NCI-H345 (cell line): ENCODE measurements around the gene VWA5B2.
A peak's percentile ranks its signal among the peaks of the same experiment; 100 is the strongest.
"Not testable (repeated sequence)": the region's sequence is repeated elsewhere in the genome, so short reads cannot be mapped to it uniquely, and the experiment has no call there.

ENCODE experiments used
- DNase-seq: peaks from one replicate; lab custom pipeline; 2025; lab: John Stamatoyannopoulos, UW

VWA5B2 gene

DNA sequence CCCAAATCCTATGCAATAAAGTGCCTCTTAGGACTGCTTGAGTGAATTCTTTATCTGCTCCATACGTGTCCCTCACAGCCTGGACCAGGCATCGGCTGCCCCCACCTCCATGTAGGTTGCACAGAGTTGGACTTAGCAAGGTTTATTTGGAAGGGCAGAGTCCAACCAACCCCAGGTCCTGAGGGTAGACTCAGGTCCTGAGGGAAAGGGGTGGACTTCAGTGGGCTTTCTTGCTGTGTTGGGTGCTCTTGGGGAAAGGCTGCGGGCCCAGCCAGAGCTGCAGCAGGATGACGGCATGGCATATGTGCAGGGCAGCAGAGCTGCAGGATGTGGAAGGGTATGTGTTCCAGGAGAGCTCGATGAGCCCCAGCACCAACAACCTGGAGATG, 12.9 kb downstream of the VWA5B2 start:
- DNase-seq = no peak

DNA sequence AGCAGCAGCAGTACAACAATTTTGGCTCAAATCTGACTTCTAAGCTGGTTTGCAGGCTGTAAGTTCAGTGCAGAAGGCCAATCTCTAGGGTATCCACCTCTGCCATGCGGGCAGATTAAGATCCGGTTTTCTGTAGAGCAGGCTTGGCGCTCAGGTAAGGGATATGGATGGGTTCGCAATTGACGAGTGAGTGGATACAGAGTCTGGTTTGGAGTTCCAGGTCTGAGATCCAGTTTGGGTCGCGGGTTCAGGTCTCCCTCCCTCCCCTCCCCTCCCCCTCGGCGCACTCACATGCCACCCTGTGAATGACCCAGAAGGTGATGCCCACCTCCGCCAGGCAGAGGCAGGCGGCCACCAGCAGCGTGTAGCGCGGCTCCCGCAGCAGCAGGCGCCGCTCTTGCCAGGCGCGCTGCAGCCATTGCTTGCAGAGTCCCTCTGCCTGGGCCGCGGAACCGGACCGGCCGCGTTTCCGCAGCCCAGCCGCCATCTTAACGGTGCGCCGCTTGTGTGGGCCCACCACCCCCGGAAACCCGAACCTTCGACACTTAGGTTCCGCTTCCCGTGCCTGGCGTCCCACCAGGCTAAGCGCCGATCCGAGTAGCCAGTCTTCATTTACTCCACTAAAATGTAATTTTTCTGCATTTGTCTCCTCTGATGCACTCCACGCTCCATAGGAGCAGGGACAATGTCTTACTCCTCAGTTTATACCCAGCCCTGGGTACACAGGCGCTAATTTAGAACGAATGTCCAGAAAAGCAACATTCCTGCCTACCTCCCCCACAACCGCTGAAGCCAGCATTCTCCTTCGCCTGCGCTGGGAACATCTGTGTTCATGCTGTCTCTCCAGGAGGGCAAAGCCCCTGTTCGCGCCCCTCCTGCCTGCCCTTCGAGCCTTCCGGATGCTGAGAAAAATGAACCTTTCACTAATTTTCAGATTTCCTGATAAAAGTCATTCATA, 19.3 kb downstream of the VWA5B2 start, which contains the start of gene ALG3:
ALG3 (minus strand) TSS at position 509 of the 958 bp plus-strand sequence; CDS start at position 487, 22 bp downstream.
- peak; percentile 93 for DNase-seq

DNA sequence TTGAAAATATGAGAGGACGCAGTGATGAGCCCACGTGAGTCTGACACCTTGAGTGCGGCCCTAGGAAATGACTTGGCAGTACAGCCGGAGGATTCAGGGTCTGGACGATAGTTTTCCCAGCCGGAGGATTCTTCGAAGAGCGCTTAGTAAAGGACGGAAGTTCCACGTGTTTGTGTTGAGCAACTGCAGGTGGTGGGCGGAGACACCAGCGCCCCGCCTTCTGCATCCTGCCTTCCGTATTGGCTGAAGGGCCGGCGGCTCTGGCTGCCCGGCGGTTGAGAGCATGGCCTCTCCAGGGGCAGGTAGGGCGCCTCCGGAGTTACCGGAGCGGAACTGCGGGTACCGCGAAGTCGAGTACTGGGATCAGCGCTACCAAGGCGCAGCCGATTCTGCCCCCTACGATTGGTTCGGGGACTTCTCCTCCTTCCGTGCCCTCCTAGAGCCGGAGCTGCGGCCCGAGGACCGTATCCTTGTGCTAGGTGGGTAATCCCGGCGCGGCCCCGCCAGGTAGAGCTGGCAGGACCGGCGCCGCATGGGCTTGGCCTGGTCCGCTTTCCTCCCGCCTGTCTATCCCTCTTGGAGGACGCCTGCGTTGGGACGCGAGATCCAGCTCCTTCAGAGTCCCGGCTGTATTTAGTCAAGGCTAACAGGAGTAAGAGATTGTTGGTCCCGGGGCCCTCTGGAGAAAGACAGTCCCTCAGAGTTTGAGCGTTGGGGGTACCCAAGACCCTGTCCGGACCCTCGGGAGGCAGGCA, 20.2 kb downstream of the VWA5B2 start, which contains the start of gene EEF1AKMT4:
EEF1AKMT4 (plus strand) TSS at position 261 of the 755 bp plus-strand sequence; CDS start at position 284, 23 bp downstream.
- peak; percentile 99 for DNase-seq

DNA sequence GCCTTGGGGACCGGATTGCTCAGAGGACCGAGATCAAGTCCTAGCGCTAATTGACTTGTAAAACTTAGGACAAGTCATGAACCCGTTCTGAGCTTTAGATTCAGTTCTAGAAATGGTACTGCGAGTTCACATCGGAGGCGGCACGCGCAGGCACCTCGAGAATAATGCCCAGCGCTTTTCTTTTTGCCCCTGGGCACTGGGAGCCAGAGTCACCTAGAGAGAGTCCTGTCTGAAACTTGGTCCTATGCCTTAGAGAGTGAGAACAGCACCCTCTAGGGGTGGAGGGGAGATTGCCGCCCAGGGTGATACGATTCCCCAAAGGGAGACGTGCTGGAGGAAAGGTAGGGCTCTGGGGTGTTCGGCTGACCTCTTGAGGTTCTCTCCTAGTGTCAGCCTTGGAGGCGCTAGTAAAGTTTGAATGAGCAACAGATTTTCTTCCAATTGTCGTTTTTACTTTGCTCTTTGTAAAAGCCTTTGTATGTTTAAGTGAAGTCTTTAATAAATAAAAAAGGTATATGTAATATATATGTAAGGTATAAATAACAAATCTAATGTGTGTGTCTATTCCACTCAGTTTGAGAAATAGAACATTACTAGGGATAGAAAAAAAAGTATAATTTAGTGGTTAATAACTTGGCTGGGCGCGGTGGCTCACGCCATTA, 20.9 kb downstream of the VWA5B2 start:
- DNase-seq = peak; percentile 96

DNA sequence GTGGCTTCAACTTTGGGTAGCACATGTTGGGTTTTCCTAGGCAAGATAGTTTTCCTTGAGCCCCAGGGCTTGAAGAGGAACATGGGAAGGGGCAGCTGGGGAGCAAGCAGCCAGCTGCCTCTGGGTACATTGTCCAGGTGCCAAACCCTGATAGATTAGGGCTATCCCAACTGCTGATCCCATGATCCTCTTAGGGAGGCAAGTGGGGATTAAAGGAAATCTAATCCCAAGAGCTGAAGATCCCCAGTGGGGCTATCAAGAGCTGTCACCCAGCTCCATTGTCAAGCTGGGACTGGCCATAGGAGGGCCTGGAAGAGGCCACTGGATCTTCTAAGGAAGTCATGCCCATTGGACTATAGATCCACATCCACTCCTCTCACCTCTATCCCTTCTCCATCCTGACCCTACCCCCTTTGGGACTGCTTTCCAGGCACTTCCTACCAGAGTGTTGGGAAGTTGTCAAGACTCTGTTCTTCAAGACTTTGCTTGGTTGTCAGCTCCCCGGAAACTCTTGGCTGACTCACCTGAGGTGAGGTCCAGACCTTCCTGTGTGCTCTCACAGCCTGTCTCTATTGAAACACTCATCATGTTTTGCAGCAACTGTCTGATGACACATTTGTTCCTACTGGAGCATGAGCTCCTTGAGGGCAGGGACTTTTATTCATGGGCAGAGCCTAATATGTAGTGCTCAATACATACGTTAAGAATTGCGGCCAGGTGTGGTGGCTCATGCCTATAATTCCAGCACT, 26.1 kb downstream of the VWA5B2 start:
- DNase-seq = no peak

DNA sequence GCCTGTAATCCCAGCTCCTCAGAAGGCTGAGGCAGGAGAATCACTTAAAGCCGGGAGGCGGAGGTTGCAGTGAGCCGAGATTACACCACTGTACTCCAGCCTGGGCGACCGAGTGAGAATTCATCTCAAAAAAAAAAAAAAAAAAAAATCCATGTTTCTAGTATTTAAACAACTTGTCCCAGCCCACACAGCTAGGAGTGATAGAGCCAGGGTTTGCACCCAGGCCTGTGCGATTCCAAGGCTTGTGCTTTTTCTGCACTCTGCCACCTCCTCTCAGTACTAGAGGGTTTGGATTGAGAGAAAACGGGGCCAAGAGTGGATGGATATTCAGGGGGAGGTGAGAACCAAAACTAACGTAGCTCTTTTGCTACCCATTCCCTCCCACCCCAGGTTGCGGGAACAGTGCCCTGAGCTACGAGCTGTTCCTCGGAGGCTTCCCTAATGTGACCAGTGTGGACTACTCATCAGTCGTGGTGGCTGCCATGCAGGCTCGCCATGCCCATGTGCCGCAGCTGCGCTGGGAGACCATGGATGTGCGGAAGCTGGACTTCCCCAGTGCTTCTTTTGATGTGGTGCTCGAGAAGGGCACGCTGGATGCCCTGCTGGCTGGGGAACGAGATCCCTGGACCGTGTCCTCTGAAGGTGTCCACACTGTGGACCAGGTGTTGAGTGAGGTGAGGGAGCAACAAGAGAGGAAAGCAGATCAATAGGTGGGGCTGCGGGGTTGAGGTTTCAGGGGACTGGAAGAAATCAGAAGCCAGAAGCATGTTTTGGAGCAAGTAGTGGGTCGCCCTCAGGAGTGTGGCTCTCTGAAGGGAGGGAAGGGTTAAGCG, 27.9 kb downstream of the VWA5B2 start:
- no peak for DNase-seq

DNA sequence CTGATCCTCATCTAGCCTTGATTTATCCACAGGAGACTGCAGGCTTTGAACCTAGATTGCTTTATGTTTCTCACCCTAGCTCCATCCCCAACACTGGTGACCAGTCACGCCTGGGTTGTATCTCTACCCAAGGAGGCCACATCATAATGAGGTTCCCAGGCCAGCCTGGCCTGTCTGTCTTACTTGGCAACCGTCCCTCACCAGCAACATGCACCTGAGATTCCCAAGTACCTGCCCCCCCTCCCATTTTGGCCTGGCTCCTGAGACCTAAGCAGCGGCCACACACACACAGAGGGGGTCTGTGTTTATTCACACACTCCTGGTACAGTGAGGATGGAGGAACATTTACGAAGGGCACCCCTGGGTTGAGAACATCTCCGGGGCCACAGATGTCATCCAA, 29.5 kb downstream of the VWA5B2 start:
- no peak for DNase-seq

DNA sequence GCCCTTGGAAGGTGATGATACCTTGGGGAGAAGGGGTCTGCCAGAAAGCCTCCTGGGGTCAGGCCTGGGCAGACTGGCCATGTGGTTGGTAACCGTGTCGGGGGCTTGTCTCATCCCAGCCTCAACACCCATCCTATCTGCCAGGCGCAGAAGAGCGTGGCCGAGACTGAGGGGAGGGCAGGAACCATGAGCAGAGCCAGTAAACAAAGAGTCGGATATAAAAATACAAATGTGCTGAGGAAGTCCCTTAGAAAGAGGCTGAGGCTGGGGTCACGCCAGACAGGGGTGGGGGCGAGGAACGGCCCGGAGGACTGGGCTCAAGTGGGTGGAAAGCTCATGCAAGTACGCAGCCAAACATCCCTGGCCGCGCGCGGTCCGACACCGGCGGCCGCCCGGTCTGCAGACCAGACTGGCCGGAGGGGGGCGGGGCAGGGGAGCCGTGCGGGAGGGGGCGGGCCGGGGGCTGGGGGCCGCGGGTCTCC, 30.1 kb downstream of the VWA5B2 start:
- no peak for DNase-seq

DNA sequence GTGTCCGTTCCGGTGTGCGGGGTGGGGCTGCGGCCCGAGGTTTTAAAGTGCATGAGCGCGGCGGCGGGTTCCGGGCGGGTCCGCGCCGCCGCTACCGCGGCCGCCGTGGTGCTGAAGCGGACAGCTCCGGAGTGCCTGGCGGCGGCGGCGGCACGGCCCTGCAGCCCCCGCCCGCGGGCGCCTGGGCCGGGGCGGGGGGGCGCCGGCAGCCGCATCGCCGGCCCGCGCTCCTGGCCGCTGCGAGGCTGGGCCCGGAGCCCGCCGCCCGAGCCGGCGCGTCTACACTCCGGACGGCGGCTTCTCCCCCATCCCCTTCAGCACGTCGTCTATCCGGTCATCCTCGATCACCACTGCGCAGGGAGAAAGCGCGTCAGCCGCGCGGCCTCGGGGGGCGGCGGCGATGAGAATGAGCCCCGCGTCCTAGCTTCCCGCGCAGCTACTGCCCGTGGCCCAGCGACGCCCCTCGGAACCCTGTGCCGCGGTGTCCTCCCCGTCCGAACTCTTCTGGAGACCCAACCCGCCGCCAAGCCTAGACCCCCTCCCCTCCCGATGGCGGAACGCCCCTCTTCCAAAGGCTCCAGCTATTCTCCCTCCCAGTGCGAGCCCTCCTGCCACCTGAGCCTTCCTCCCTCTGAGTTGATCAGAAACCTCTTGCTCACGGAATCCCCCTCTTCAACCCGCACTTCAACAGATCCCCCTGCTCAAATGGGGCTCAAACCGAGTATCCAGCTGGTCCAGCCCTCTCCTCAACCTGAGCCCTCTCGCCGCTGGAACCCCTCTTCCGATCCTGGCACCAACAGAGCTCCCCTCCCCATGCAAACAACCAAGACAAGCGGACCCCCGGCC, 30.7 kb downstream of the VWA5B2 start:
- no peak for DNase-seq

DNA sequence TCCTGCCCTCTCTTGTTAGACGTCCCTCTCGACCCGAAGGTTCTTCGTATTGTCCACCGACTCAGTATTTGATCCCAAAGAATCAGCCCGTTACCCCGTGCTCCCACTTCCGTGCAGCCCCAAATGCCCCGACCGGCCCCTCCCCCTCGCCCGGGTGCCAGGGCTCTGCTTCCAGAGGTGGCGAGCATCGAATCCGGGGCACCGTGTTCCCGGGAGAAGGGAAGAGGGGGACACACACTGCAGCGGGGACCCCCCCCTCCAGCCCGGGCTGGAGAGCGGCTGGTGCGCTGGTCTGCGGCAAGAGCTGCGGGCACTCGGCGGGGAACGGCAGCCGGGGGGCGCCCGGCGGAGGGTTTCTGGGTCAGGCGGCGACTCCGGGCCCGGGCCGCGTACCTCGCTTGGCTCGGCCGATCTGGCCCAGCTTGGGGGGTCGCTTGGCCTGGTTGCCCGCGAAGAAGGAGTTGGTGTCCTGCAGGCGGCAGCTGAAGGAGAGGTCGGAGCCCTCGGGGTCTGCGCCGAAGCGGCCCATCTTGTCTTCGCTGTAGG, 31.4 kb downstream of the VWA5B2 start:
- no peak for DNase-seq

DNA sequence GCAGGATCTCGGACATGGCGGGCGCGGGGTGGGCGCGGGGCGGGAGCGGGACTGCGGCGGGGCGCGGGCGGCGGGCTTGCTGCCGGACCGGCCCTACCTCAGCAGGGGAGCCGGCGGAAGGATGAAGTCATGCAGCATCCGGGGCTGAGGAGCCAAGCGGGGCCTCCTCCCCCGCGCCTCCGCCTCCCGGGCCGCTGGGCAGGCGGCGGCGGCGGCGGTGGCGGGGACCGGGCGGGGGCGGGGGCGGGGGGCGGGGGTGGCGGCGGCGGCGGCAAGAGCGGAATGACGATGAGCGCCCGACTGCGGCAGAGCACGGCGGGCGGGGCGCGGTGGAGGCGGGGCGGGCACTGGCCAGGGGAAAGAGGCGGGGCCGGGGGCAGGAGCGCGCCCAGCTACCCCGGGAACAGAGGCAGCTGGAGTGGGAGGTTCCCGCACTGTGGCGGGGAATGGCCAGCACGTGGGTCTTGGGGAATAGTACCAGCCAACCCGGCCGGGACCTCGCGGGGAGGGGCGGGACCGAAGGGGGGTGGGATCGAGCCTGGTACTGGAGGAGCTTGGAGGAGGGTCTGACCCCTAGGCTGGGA, 32.0 kb downstream of the VWA5B2 start, which contains the start of gene CAMK2N2:
CAMK2N2 (minus strand) TSS at position 284 of the 584 bp plus-strand sequence; CDS start at position 16, 268 bp downstream.
- DNase-seq = peak; percentile 98

DNA sequence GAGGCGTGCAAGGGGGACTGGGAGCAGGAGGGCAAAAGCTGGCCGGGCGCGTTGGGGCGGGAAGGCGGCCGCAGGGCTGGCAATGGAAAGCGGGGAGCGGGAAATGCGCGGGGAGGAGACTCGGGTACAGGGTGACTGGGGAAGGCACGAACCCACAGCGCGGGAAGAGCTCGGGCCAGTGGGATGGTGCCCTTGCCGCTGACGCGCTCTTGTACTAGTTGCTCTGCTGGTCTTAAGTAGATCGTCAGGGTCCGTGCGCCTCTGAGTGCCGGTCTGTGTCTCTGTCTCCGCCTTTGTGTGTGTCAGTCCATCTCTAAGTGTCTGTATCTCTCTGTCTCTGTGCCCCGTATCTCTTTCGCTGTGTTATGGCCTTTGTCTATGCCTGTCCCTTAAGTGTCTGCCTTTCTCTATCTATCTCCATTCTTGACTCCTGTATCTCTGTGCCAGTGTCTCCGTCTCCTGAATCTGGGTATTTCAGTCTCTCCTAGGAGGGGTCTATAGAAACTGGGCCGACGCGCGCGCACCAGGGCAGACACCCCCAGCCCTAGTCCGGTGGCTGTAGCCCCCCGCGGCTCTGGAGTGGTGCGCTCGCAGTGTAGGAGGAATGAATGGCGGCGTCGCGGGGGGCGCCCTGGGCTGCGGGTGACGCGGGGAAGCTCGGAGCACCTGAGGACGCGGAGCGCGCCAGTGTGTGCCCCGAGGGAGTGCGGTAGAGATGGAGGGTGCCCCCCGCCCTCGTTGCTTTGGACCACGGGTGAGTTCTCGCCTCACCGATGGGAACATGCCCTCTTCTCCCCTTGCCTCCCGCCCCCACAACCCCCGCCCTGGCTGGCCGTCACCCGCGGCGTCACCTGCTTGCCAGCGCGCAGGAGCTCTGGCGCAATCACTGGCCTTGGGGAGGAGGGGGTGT, 32.7 kb downstream of the VWA5B2 start:
- DNase-seq = peak; percentile 89

DNA sequence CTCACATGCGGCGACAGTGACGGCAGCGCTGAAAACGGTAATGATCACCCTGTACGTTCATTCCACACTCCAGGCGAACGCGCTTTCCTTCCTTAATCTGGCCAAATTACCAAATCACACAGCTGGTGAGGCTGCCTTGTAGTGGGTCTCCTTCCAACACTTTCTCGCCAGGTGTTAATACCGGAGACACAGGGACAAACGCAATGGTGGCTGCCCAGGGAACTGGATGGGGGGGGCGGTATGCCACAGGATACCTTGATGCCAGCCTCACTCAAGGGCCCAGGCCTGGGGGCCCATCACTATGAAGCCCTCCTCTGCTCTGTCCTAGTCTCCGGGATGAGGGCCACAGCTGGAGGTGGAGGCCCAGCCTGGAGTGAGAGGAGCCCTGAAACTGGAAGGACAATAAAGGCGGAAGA, 33.4 kb downstream of the VWA5B2 start:
- no peak for DNase-seq

DNA sequence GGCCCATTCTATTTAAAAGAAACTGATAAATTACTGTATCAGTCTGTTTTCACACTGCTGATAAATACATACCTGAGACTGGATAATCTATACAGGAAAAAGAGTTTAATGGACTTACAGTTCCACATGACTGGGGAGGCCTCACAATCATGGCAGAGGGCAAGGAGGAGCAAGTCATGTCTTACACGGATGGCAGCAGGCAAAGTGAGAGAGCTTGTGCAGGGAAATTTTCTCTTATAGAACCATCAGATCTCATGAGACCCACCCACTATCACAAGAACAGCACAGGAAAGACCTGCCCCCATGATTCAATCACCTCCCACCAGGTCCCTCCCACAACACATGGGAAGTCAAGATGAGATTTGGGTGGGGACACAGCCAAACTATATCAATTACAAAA, 37.9 kb downstream of the VWA5B2 start:
- DNase-seq = not testable (repeated sequence)

DNA sequence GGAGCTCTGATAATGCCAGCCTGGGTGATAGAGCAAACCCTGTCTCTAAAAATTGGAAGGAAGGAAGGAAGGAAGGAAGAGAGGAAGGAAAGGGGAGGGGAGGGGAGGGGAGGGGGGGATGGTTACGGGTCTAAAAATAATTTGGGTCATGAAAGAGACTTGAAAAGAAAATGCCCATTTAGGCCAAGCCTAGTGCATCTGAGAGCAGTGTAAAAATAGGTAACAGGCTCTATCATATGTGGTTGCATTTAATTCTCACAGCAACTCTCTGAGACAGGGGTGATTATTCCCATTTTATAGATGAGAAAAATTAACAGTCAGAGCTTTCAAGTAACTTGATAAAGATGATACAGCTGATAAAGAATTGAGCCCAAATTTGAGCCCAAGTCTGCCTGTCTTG, 42.9 kb downstream of the VWA5B2 start:
- DNase-seq = no peak

DNA sequence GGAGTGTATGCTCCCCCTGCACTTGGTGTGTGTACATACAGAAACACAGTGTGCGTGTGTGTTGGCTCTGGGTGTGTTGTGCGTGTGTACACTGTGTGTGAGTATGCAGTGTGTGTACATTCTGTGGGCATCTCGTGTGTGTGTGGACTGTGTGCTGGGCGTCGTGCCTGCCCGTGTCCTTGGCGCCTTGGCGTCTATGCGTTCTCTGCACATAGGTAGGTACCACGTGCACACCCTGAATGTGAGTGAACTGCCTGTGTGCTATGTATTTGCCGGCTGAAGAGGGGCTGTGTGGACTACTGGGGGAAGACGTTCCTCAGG, 46.0 kb downstream of the VWA5B2 start:
- DNase-seq = no peak
